Type B pancreatic cell (in vitro differentiated cells): ENCODE data around the gene AK2. TPM values are rescaled to one million over a fixed set of nuclear protein-coding genes. Genes with fewer than 3 reads are reported as not detected.

ENCODE experiments used
- DNase-seq: peaks from one replicate; pipeline ENCODE4 v3.0.0; 2021; ENCODE audit warnings: mixed read lengths; ENCODE audit not compliant: unreplicated experiment; ENCODE audit errors: extremely low spot score
- H3K27ac Mint-ChIP-seq: 2 replicates; pipeline ENCODE4 v1.8.0; 2021; ENCODE audit warnings: mild to moderate bottlenecking, mixed read lengths
- H3K27me3 Mint-ChIP-seq: 2 replicates; pipeline ENCODE4 v1.8.0; 2021; ENCODE audit warnings: mixed read lengths
- H3K36me3 Mint-ChIP-seq: 2 replicates; pipeline ENCODE4 v1.8.0; 2021; ENCODE audit warnings: mixed read lengths
- H3K4me1 Mint-ChIP-seq: one replicate; pipeline ENCODE4 v1.8.0; 2021; ENCODE audit warnings: mixed read lengths; ENCODE audit not compliant: unreplicated experiment
- H3K4me3 Mint-ChIP-seq: 2 replicates; pipeline ENCODE4 v1.8.0; 2021; ENCODE audit warnings: mild to moderate bottlenecking, mixed read lengths
- H3K9me3 Mint-ChIP-seq: 2 replicates; pipeline ENCODE4 v1.8.0; 2021; ENCODE audit warnings: mixed read lengths
- total RNA-seq: library from RNA; stranded (reverse); gene quantifications from 2 replicates; pipeline ENCODE4 v1.2.1, GENCODE V29; 2021; ENCODE audit warnings: low replicate concordance
- TF ChIP-seq, protein P1 (sequence below): fragments of 200-600 bp; sonication (generic); conservative IDR thresholded peaks from 2 replicates; pipeline ENCODE4 v1.5.0; 2021; ENCODE audit warnings: antibody characterized with exemption, mild to moderate bottlenecking

AK2 gene
- total RNA-seq, 1 donor from 2014 or later: 140 TPM

- no peak for DNase-seq
- Mint-ChIP-seq H3K27ac (no peak overlapping the region), H3K36me3 (no peaks in the 10 kb centered on the region), H3K4me1 (peaks cover 7% of the 10 kb centered on the region), H3K9me3 (no peaks in the 10 kb centered on the region), H3K4me3 (no peak overlapping the region), H3K27me3 (no peaks in the 10 kb centered on the region)
- TF ChIP-seq, protein P1, sequence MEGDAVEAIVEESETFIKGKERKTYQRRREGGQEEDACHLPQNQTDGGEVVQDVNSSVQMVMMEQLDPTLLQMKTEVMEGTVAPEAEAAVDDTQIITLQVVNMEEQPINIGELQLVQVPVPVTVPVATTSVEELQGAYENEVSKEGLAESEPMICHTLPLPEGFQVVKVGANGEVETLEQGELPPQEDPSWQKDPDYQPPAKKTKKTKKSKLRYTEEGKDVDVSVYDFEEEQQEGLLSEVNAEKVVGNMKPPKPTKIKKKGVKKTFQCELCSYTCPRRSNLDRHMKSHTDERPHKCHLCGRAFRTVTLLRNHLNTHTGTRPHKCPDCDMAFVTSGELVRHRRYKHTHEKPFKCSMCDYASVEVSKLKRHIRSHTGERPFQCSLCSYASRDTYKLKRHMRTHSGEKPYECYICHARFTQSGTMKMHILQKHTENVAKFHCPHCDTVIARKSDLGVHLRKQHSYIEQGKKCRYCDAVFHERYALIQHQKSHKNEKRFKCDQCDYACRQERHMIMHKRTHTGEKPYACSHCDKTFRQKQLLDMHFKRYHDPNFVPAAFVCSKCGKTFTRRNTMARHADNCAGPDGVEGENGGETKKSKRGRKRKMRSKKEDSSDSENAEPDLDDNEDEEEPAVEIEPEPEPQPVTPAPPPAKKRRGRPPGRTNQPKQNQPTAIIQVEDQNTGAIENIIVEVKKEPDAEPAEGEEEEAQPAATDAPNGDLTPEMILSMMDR: no peak
Observed at GRCh38 chr1:33043267-33044092, 6.8 kb upstream of the AK2 start.

DNA sequence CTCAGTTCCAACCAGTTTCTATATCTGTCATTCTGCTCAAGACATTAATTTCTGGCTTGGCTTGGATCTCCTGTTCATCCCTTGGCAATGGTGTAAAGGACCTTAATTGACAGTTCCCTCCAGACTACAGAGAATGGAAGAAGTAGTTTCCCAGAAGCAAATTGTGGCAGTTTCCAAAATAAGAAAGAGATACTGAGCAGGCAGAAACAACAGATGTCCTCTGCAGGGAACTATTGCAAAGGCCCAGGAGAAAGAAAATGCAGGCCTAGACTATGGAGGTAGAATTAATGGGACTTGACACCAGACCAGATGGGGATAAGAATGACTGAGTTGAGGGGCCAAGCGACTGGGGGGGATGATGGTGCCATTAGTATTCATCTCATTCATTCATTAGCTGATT, 6.1 kb upstream of the AK2 start:
- Mint-ChIP-seq H3K9me3 (no peaks in the 10 kb centered on the region), H3K4me1 (peaks cover 7% of the 10 kb centered on the region), H3K36me3 (no peaks in the 10 kb centered on the region)

DNA sequence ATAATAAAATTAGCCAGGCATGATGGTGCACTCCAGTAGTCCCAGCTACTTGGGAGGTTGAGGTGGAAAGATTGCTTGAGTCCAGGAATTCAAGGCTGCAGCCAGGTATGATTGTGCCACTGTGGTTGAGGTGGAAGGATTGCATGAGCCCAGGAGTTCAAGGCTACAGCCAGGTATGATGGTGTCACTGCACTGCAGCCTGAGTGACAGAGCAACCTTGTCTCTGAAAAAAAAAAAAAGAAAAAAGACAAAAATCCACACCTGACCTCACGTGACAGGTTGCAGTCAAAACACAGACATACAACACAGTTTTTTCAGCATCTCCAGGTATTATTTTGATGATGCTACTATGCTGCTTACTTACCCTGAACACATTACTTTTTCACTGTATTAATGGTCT, 4.3 kb upstream of the AK2 start:
- no peak overlapping the region for H3K27ac Mint-ChIP-seq
- DNase-seq: no peak
- H3K4me1 Mint-ChIP-seq: peaks cover 16% of the 10 kb centered on the region
- H3K9me3 Mint-ChIP-seq: peaks cover 5% of the 10 kb centered on the region
- no peak overlapping the region for H3K4me3 Mint-ChIP-seq
- TF ChIP-seq, protein P1: no peak
- H3K36me3 Mint-ChIP-seq: peaks cover 8% of the 10 kb centered on the region
- no peaks in the 10 kb centered on the region for H3K27me3 Mint-ChIP-seq

More for the DNA sequence above, 6.1 kb upstream of the AK2 start:
- Mint-ChIP-seq H3K4me3 (no peak overlapping the region), H3K27me3 (no peaks in the 10 kb centered on the region), H3K27ac (no peak overlapping the region)
- no peak for DNase-seq
- TF ChIP-seq, protein P1: no peak

GRCh38 chr1:33039840-33040239, 3.2 kb upstream of the AK2 start:
- Mint-ChIP-seq H3K4me1 (peaks cover 13% of the 10 kb centered on the region), H3K27me3 (no peaks in the 10 kb centered on the region)

GRCh38 chr1:33036051-33036525, 595 bp downstream of the AK2 start:
- TF ChIP-seq, protein P1: no peak
- no peak for DNase-seq
- Mint-ChIP-seq H3K4me1 (peaks cover 13% of the 10 kb centered on the region), H3K9me3 (peaks cover 5% of the 10 kb centered on the region), H3K27me3 (no peaks in the 10 kb centered on the region), H3K4me3 (peak overlapping the region; percentile 98), H3K36me3 (peaks cover 11% of the 10 kb centered on the region), H3K27ac (peak overlapping the region; percentile 89)

More at GRCh38 chr1:33039840-33040239, 3.2 kb upstream of the AK2 start:
- no peak for DNase-seq
- TF ChIP-seq, protein P1: no peak
- Mint-ChIP-seq H3K4me3 (no peak overlapping the region), H3K36me3 (peaks cover 9% of the 10 kb centered on the region), H3K27ac (no peak overlapping the region), H3K9me3 (peaks cover 5% of the 10 kb centered on the region)
